Myometrial cell (primary cell): ENCODE results near the gene C11orf21. TPM values are rescaled to one million over a fixed set of nuclear protein-coding genes. Genes with fewer than 3 reads are reported as not detected.

ENCODE experiments used
- total RNA-seq: library from RNA; depleted of rRNA; stranded (reverse); fragments of >200 nt; gene quantifications from 2 replicates; pipeline ENCODE4 v1.2.3, GENCODE V29; 2015

The C11orf21 gene
- total RNA-seq: under 0.01 TPM in 1 of 2 replicates, not detected in the other

DNA sequence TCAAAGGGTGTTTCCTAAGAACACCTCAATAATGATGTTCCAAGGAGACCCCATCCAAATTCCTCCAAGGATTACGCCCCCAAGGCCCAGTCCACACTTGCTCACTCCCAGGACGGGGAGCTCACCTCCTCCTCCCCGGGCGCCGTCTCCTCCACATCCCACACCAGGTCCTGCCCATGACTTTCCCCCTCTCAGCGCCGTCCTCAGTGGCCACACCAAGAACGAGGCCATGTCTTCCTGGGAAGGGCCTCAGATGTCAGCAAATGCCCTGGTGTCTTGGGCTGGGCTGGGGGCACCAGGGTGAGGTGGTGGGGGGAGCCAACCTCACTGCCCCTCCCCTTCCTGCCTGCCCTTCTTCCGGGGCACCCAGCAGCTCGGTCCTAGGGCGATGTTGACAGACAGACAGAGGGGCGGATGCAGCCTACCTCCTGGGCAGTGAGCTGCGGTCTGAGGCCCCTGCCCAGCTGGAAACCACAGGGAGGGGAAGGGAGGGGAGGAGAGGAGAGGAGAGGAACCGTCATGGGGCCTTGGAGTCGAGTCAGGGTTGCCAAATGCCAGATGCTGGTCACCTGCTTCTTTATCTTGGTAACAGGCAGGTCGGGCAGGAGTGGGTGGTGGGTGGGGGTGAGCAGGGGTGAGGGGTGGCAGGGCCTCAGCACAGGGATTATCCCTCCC, at the start of gene C11orf21, which contains the start of gene TSPAN32:
C11orf21 (minus strand) TSS at position 288 of the 675 bp plus-strand sequence; CDS start at position 178, 110 bp downstream.
TSPAN32 (plus strand) TSS at position 383 of the 675 bp plus-strand sequence; CDS start at position 520, 137 bp downstream.

DNA sequence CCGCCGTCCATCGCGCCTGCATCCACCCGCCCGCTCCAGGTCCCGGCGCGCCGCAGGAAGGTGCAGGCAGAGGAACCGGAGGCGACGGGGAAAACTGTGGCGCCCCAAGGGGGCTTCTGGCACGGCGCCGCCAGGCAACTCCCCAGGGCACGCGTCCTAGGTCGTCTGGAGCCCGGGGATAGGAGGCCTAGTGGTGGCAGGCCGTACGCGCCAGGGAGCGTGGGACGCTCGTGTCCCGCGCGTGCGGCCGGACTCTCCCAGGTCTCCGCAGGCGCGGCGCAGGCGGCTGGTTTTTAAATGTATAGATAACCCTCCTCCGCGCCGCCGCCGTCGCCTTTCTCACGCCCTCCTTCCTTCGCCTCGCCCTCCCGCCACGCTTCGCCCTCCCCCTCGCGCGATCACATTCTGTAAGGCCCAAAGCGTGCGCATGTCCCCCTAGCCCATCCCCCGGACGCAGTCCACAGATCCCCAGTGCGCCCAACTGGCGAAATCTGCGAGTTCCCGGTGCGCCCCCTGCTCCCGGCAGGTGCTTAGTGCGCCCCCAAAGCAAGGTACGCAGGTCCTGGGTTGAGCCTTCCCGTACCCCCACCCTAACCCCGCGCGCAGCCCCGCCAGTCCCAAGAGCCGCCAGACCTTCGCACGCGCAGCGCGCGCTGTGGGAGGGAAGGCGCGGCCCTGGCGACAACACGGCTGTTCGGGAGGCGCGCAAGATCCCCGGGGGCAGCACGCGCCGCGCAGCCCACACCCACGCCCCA, 31.2 kb downstream of the C11orf21 start, which contains the start of gene ASCL2:
ASCL2 (minus strand) TSS at position 267 of the 755 bp plus-strand sequence; CDS start at position 11, 256 bp downstream.

Other genes starting within 250 kb of the C11orf21 start
- gene IGF2, start 162.5 kb downstream of the C11orf21 start, total RNA-seq: 12.8 and 17.6 TPM in 2 replicates
- gene INS, start 140.7 kb downstream of the C11orf21 start, total RNA-seq: not detected in 2 replicates
- gene TH, start 130.1 kb downstream of the C11orf21 start, total RNA-seq: 1.6 TPM in 1 of 2 replicates, not detected in the other
- not detected in 2 replicates for gene ASCL2, start 31.3 kb downstream of the C11orf21 start, total RNA-seq
- gene TSPAN32, start 95 bp upstream of the C11orf21 start, total RNA-seq: under 0.01 TPM in 1 of 2 replicates, not detected in the other
- 361 and 363 TPM in 2 replicates for gene CD81, start 75.4 kb upstream of the C11orf21 start, total RNA-seq
- gene TSSC4, start 98.8 kb upstream of the C11orf21 start, total RNA-seq: 50.5 and 56.2 TPM in 2 replicates
- not detected in 2 replicates for gene TRPM5, start 142.6 kb upstream of the C11orf21 start, total RNA-seq
- not detected in 2 replicates for gene KCNQ1, start 143.1 kb upstream of the C11orf21 start, total RNA-seq